A673 (cell line): ENCODE data around the gene TTLL5. TPM values are rescaled to one million over a fixed set of nuclear protein-coding genes. Genes with fewer than 3 reads are reported as not detected.

Experiments
- BruUV-seq: library from RNA; stranded (reverse); fragments of 400-500 nt; replicated peaks from 2 replicates; lab custom pipeline; 2021; lab: Mats Ljungman, UMichigan
- CTCF ChIA-PET: fragments of 300-600 bp; sonication (Branson Sonifier 250); formaldehyde crosslinking; loops from one replicate; lab custom pipeline; 2022; ENCODE audit warnings: antibody characterized with exemption; lab: Charles Lee
- POLR2A ChIA-PET: fragments of 300-600 bp; sonication (Branson Sonifier 250); formaldehyde crosslinking; loops from one replicate; lab custom pipeline; 2022; ENCODE audit warnings: antibody characterized with exemption; ENCODE audit not compliant: low non-redundant PET; lab: Charles Lee
- DNase-seq: peaks from one replicate; pipeline ENCODE4 v3.0.0-alpha.2; 2015; ENCODE audit warnings: low spot score
- H3K27ac ChIP-seq: fragments of 200-600 bp; sonication (generic); 2 replicates; pipeline ENCODE4 v1.5.1; 2016; ENCODE audit warnings: mixed run types, low read depth, mild to moderate bottlenecking, mixed read lengths, antibody characterized with exemption, low read length; ENCODE audit not compliant: poor library complexity, severe bottlenecking
- H3K27me3 ChIP-seq: fragments of 200-600 bp; sonication (generic); replicated peaks from 2 replicates; pipeline ENCODE4 v1.6.1; 2017; ENCODE audit warnings: mixed run types, low read depth, mild to moderate bottlenecking, mixed read lengths, antibody characterized with exemption, low read length; ENCODE audit not compliant: insufficient read depth, poor library complexity
- H3K36me3 ChIP-seq: fragments of 200-600 bp; sonication (generic); 2 replicates; pipeline ENCODE4 v1.6.1; 2016; ENCODE audit warnings: mixed run types, mild to moderate bottlenecking, mixed read lengths, antibody characterized with exemption, low read length; ENCODE audit not compliant: insufficient read depth, poor library complexity, severe bottlenecking
- H3K4me1 ChIP-seq: fragments of 200-600 bp; sonication (generic); 2 replicates; pipeline ENCODE4 v1.6.1; 2017; ENCODE audit warnings: mixed run types, mild to moderate bottlenecking, mixed read lengths, antibody characterized with exemption, low read length; ENCODE audit not compliant: insufficient read depth, poor library complexity, severe bottlenecking
- H3K4me3 ChIP-seq: fragments of 200-600 bp; sonication (generic); 2 replicates; pipeline ENCODE4 v1.5.1; 2016; ENCODE audit warnings: low read depth, mixed run types, mild to moderate bottlenecking, mixed read lengths, low read length; ENCODE audit not compliant: poor library complexity, severe bottlenecking
- H3K9me3 ChIP-seq: fragments of 200-600 bp; sonication (generic); 2 replicates; pipeline ENCODE4 v1.6.1; 2016; ENCODE audit warnings: mixed run types, low read depth, mild to moderate bottlenecking, mixed read lengths, antibody characterized with exemption, low read length; ENCODE audit not compliant: poor library complexity, severe bottlenecking
- CTCF ChIP-seq: fragments of 300-800, 200-600 bp; sonication (generic); conservative IDR thresholded peaks from 2 replicates; pipeline ENCODE4 v1.5.1; 2017; ENCODE audit warnings: low read depth, mild to moderate bottlenecking, antibody characterized with exemption, low read length, moderate library complexity, mixed read lengths
- EZH2 ChIP-seq: fragments of 200-600 bp; sonication (generic); IDR thresholded peaks from 2 replicates; pipeline ENCODE4 v1.6.1; 2017; ENCODE audit warnings: borderline replicate concordance, low read depth, mild to moderate bottlenecking, mixed read lengths, antibody characterized with exemption, low read length; ENCODE audit not compliant: poor library complexity, severe bottlenecking
- intact Hi-C: fragments of 100-400 bp; cut with micrococcal nuclease; formaldehyde crosslinking; loops from one replicate; pipeline ENCODE4 v1.10.0; 2022; ENCODE audit not compliant: unreplicated experiment
- total RNA-seq: library from RNA; stranded (reverse); gene quantifications from 2 replicates; pipeline ENCODE4 v1.2.3, GENCODE V29; 2021

Gene TTLL5
- total RNA-seq, 1 experiment from 2014 or later = 56.7 TPM

DNA sequence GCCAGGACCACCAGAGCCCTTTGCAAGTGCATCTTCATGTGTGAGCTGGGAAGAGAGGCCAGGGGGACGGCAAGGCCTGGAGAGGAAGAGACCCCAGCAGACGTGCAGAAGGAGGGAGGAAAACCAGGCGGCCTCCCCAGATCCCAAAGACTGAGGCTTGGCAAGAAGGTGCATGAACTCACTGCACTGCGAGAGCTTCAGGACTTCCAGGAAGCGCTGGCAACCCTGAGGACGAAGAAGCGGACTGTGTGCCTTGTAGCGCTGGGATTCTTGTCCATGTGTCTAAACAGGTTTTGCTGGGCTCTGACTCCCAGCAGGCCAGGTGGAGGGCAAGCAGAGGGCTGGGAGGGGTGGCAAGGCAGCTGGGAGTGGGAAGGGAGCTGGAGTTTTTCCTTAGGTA lies 319.8 kb downstream of the TTLL5 start:
- Histone ChIP-seq H3K27ac (no peak overlapping the region), H3K4me3 (peak overlapping the region; percentile 95), H3K27me3 (no peaks in the 10 kb centered on the region), H3K4me1 (peaks cover 9% of the 10 kb centered on the region), H3K9me3 (no peaks in the 10 kb centered on the region), H3K36me3 (no peaks in the 10 kb centered on the region)
- intact Hi-C loops = loop anchor here (5.0 kb wide), 3 partner anchors 74 to 674 kb away; partner anchors contain the start of gene FLVCR2
- no peak for DNase-seq
- ChIA-PET POLR2A (no interaction called here), CTCF (no interaction called here)
- no peak for TF ChIP-seq EZH2
- TF ChIP-seq CTCF = no peak
- BruUV-seq = no TSS peak

DNA sequence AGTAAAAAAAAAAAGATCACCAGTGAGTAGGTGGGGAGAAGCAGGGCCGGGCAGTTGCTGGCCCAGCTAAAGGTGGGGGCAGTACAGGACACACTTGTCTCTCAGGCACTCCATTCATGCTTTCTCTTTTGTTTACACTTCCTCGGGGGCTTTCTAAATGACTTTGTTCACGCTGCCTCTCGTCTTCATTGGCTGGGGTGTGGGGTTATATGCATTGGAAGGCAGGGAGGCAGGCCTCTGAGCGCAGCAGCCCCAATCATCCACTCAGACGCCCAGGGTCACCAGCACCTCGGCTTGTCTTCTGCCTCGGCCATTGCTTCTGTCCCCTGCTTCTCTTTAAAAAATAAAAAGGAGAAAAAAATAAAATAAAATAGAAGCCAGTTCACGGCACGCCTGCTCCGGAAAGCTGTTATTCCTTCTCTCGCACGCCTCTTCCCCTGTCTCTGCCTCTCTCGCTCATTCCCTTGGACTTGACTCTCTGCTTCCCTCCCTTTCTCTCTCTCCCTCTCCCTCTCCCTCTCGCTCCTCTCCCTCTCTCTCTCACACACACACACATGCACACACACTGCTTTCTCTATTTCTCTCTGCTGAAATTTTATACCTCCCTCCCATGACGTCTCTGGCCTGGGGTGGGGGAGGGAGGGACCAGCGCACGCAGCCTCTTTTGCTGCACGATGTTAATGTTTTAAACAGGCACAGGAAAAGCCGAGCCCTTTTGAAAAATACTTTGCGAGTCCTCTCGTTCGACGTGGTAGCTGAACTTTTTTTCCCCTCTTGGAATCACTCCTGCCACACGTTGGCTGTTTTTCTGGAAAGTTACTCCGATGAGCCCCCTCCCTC lies 320.6 kb downstream of the TTLL5 start, which contains the start of gene TGFB3:
Gene TGFB3, minus strand, starts transcription at position 570 of the 840 bp plus-strand sequence. CDS start 1,102 bp downstream, outside the sequence.
- H3K27me3 ChIP-seq = no peaks in the 10 kb centered on the region
- TF ChIP-seq EZH2 (no peak), CTCF (no peak)
- peak within 1 kb of the TSS; percentile 92 for H3K27ac ChIP-seq
- CTCF ChIA-PET = interaction anchor here (0.6 to 2.1 kb wide), 5 partner anchors 75 to 404 kb away, joined by 3 to 57 read pairs (median 7); no protein-coding TSS in a partner anchor
- H3K36me3 ChIP-seq = no peaks in the 10 kb centered on the region
- peaks cover 9% of the 10 kb centered on the region for H3K4me1 ChIP-seq
- H3K9me3 ChIP-seq = no peaks in the 10 kb centered on the region
- DNase-seq = peak; percentile 92
- H3K4me3 ChIP-seq = peak within 1 kb of the TSS; percentile 95
- intact Hi-C loops = loop anchor here (1.0 to 5.0 kb wide), 4 partner anchors 74 to 674 kb away; partner anchors contain the start of gene FLVCR2
- POLR2A ChIA-PET = no interaction called here
- BruUV-seq = TSS peak; percentile 93

DNA sequence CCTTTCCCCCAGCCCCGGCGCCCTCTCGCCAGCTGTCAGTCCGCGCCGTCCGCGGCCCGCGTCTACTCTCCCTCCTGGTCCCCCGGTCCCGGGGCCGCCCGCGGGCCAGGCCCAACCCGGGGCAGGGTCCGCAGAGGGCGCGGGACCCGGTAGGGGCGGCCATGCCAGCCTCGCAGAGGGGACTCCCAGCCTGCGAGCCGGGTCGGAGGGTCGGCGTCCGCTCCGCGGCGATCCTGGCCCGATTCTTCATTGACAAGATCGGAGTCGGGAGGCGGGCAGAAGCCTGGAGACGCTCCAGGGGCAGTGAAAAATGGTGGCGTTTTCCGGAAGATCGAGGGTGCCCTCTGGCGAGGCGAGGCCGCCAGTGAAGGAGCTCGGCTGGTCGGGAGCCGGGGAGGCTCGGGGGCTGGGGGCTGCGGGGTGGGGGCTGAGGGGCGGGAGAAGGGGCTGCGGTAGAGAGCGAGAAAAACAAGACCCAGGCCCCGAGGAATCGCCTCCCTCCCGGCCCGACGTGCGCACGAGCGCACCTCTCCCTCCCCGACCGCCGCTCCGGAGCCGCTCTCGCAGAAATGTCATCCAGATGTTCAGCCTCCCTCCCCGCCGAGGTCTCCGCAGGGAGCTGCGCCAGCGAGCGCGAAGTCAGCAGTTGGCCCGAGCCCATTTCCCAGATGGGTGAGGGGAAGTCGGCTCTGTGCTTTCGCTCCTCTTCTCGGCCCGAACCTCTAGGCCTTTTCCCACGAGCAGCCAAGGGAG lies 321.4 kb downstream of the TTLL5 start:
- intact Hi-C loops = loop anchor here (1.0 to 5.0 kb wide), 4 partner anchors 75 to 675 kb away; partner anchors contain the start of gene FLVCR2
- Histone ChIP-seq H3K9me3 (no peaks in the 10 kb centered on the region), H3K36me3 (no peaks in the 10 kb centered on the region), H3K4me1 (peaks cover 9% of the 10 kb centered on the region), H3K27me3 (no peaks in the 10 kb centered on the region), H3K27ac (peak overlapping the region; percentile 92), H3K4me3 (peak overlapping the region; percentile 95)
- POLR2A ChIA-PET = no interaction called here
- no peak for TF ChIP-seq EZH2
- TF ChIP-seq CTCF = peak; percentile 60
- DNase-seq = peak; percentile 89
- CTCF ChIA-PET = interaction anchor here (0.6 to 2.1 kb wide), 7 partner anchors 76 to 405 kb away, joined by 3 to 57 read pairs (median 4); partner anchors contain the start of genes ERG28 and TTLL5
- no TSS peak for BruUV-seq
